ENCODE results near the gene CAMK2D. TPM values are rescaled to one million over a fixed set of nuclear protein-coding genes. Genes with fewer than 3 reads are reported as not detected.
A peak's percentile ranks its signal among the peaks of the same experiment; 100 is the strongest.

The CAMK2D gene
- total and polyA plus RNA-seq, 4 donors: 10.1 to 31.0 (median 25.6) TPM

GRCh38 chr4:113616443-113616842 is 145.1 kb downstream of the CAMK2D start:
- no peak for DNase-seq (ENCODE audit: low spot score)
- WGBS: 23% methylated on average over 1 of the region's 1 CpG
- TF ChIP-seq SP1 (IDR thresholded peaks at IDR 0.05) (peak; percentile 12), HNF4A (conservative IDR thresholded peaks at IDR 0.05) (peak in 1 of 2 donors; percentile 15), RXRA (IDR thresholded peaks at IDR 0.05) (peak in 1 of 2 donors; percentile 13), FOXA2 (IDR thresholded peaks at IDR 0.05) (peak; percentile 9), NR2F2 (IDR thresholded peaks at IDR 0.05) (no peak)
- H3K4me3 ChIP-seq (ENCODE audit: low read depth in 1 of 3, low read length in 3 of 3): no peak overlapping the region
- no peak overlapping the region for H3K9ac ChIP-seq (ENCODE audit: low read depth in 1 of 2, low read length in 2 of 2)
- H3K9me3 ChIP-seq (ENCODE audit: control insufficient read depth in 4 of 4, low read length in 3 of 4): no peaks in the 10 kb centered on the region
- peaks cover 2 to 30% (median 10%) of the 10 kb centered on the region in 4 donors for H3K4me1 ChIP-seq (ENCODE audit: control insufficient read depth in 4 of 4, insufficient read depth in 4 of 4, low read length in 3 of 4)
- H3K36me3 ChIP-seq (ENCODE audit: control insufficient read depth in 4 of 4, insufficient read depth in 3 of 4, low read depth in 1 of 4, low read length in 3 of 4): no peaks in the 10 kb centered on the region
- no peaks in the 10 kb centered on the region for H3K27me3 ChIP-seq (ENCODE audit: control insufficient read depth in 4 of 4, insufficient read depth in 4 of 4, low read length in 3 of 4)
- no peak overlapping the region for H3K27ac ChIP-seq (ENCODE audit: low read depth in 1 of 2, low read length in 2 of 2)

GRCh38 chr4:113614414-113614813 is 147.1 kb downstream of the CAMK2D start:
- Histone ChIP-seq H3K4me3 (ENCODE audit: low read depth in 1 of 3, low read length in 3 of 3) (no peak overlapping the region), H3K27ac (ENCODE audit: low read depth in 1 of 2, low read length in 2 of 2) (no peak overlapping the region), H3K9me3 (ENCODE audit: control insufficient read depth in 4 of 4, low read length in 3 of 4) (no peaks in the 10 kb centered on the region), H3K27me3 (ENCODE audit: control insufficient read depth in 4 of 4, insufficient read depth in 4 of 4, low read length in 3 of 4) (no peaks in the 10 kb centered on the region), H3K9ac (ENCODE audit: low read depth in 1 of 2, low read length in 2 of 2) (no peak overlapping the region), H3K36me3 (ENCODE audit: control insufficient read depth in 4 of 4, insufficient read depth in 3 of 4, low read depth in 1 of 4, low read length in 3 of 4) (no peaks in the 10 kb centered on the region), H3K4me1 (ENCODE audit: control insufficient read depth in 4 of 4, insufficient read depth in 4 of 4, low read length in 3 of 4) (peaks cover 2 to 30% (median 10%) of the 10 kb centered on the region in 4 donors)
- no peak for DNase-seq (ENCODE audit: low spot score)
- TF ChIP-seq REST (IDR thresholded peaks at IDR 0.05) (no peak), TAF1 (conservative IDR thresholded peaks at IDR 0.05) (no peak), JUND (IDR thresholded peaks at IDR 0.05) (no peak), EGR1 (IDR thresholded peaks at IDR 0.05; ENCODE audit: low read depth in 2 of 2) (no peak), RXRA (IDR thresholded peaks at IDR 0.05) (no peak), FOXA2 (IDR thresholded peaks at IDR 0.05) (no peak), MAX (IDR thresholded peaks at IDR 0.05) (no peak), HNF4G (IDR thresholded peaks at IDR 0.05) (no peak), SP1 (IDR thresholded peaks at IDR 0.05) (no peak)
- TF ChIP-seq, protein P1, sequence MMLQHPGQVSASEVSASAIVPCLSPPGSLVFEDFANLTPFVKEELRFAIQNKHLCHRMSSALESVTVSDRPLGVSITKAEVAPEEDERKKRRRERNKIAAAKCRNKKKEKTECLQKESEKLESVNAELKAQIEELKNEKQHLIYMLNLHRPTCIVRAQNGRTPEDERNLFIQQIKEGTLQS (IDR thresholded peaks at IDR 0.05): no peak
- TF ChIP-seq, protein P2, sequence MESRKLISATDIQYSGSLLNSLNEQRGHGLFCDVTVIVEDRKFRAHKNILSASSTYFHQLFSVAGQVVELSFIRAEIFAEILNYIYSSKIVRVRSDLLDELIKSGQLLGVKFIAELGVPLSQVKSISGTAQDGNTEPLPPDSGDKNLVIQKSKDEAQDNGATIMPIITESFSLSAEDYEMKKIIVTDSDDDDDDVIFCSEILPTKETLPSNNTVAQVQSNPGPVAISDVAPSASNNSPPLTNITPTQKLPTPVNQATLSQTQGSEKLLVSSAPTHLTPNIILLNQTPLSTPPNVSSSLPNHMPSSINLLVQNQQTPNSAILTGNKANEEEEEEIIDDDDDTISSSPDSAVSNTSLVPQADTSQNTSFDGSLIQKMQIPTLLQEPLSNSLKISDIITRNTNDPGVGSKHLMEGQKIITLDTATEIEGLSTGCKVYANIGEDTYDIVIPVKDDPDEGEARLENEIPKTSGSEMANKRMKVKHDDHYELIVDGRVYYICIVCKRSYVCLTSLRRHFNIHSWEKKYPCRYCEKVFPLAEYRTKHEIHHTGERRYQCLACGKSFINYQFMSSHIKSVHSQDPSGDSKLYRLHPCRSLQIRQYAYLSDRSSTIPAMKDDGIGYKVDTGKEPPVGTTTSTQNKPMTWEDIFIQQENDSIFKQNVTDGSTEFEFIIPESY (IDR thresholded peaks at IDR 0.05): no peak
- 77% methylated on average over 2 of the region's 2 CpGs for WGBS

GRCh38 chr4:113613503-113613902 is 148.0 kb downstream of the CAMK2D start:
- Histone ChIP-seq H3K4me3 (ENCODE audit: low read depth in 1 of 3, low read length in 3 of 3) (no peak overlapping the region), H3K27ac (ENCODE audit: low read depth in 1 of 2, low read length in 2 of 2) (no peak overlapping the region), H3K9ac (ENCODE audit: low read depth in 1 of 2, low read length in 2 of 2) (no peak overlapping the region), H3K9me3 (ENCODE audit: control insufficient read depth in 4 of 4, low read length in 3 of 4) (no peaks in the 10 kb centered on the region), H3K4me1 (ENCODE audit: control insufficient read depth in 4 of 4, insufficient read depth in 4 of 4, low read length in 3 of 4) (peaks cover 2 to 27% (median 7%) of the 10 kb centered on the region in 4 donors), H3K27me3 (ENCODE audit: control insufficient read depth in 4 of 4, insufficient read depth in 4 of 4, low read length in 3 of 4) (no peaks in the 10 kb centered on the region), H3K36me3 (ENCODE audit: control insufficient read depth in 4 of 4, insufficient read depth in 3 of 4, low read depth in 1 of 4, low read length in 3 of 4) (no peaks in the 10 kb centered on the region)
- TF ChIP-seq YY1 (IDR thresholded peaks at IDR 0.05) (no peak), TAF1 (conservative IDR thresholded peaks at IDR 0.05) (no peak), NR2F2 (IDR thresholded peaks at IDR 0.05) (no peak), EGR1 (IDR thresholded peaks at IDR 0.05; ENCODE audit: low read depth in 2 of 2) (no peak), HNF4G (IDR thresholded peaks at IDR 0.05) (no peak), MAX (IDR thresholded peaks at IDR 0.05) (no peak), HNF4A (conservative IDR thresholded peaks at IDR 0.05) (no peak), FOXA2 (IDR thresholded peaks at IDR 0.05) (no peak)
- TF ChIP-seq, protein P2 (IDR thresholded peaks at IDR 0.05): no peak
- TF ChIP-seq, protein P1 (IDR thresholded peaks at IDR 0.05): no peak
- no peak for DNase-seq (ENCODE audit: low spot score)
- 97% methylated on average over 4 of the region's 4 CpGs for WGBS
